Endodermal cell (in vitro differentiated cells): ENCODE measurements around the gene TEC. TPM values are rescaled to one million over a fixed set of nuclear protein-coding genes. Genes with fewer than 3 reads are reported as not detected.
"Not testable (repeated sequence)": the region's sequence is repeated elsewhere in the genome, so short reads cannot be mapped to it uniquely, and the experiment has no call there.

Source experiments
- DNase-seq: peaks from one replicate; pipeline ENCODE4 v3.0.0-alpha.2; 2017
- H3K27ac ChIP-seq: 2 replicates; pipeline ENCODE4 v1.5.1; 2013; ENCODE audit warnings: mild to moderate bottlenecking, low read depth, low read length, moderate library complexity
- H3K27me3 ChIP-seq: 2 replicates; pipeline ENCODE4 v1.6.1; 2013; ENCODE audit warnings: mild to moderate bottlenecking, low read length, moderate library complexity; ENCODE audit not compliant: insufficient read depth, control insufficient read depth, poor library complexity, severe bottlenecking
- H3K36me3 ChIP-seq: 2 replicates; pipeline ENCODE4 v1.7.0; 2013; ENCODE audit warnings: mild to moderate bottlenecking, low read length, moderate library complexity; ENCODE audit not compliant: control insufficient read depth, insufficient read depth
- H3K4me1 ChIP-seq: one replicate; pipeline ENCODE4 v1.7.0; 2013; ENCODE audit warnings: low read length; ENCODE audit not compliant: control insufficient read depth, insufficient read depth
- H3K4me3 ChIP-seq: 2 replicates; pipeline ENCODE4 v1.5.1; 2013; ENCODE audit warnings: mild to moderate bottlenecking, low read length, moderate library complexity
- H3K9ac ChIP-seq: 2 replicates; pipeline ENCODE4 v1.6.1; 2013; ENCODE audit warnings: mild to moderate bottlenecking, low read length, moderate library complexity; ENCODE audit not compliant: poor library complexity, severe bottlenecking; ENCODE audit errors: extremely low read depth
- H3K9me3 ChIP-seq: 2 replicates; pipeline ENCODE4 v1.6.1; 2013; ENCODE audit warnings: mild to moderate bottlenecking, low read length, moderate library complexity; ENCODE audit not compliant: control insufficient read depth
- H3K27ac Mint-ChIP-seq: 2 replicates; pipeline ENCODE4 v1.8.0; 2020; ENCODE audit warnings: mixed read lengths
- H3K27me3 Mint-ChIP-seq: 2 replicates; pipeline ENCODE4 v1.8.0; 2021; ENCODE audit warnings: mild to moderate bottlenecking, mixed read lengths; ENCODE audit not compliant: insufficient read depth
- H3K36me3 Mint-ChIP-seq: 2 replicates; pipeline ENCODE4 v1.8.0; 2020; ENCODE audit warnings: low read depth, mixed read lengths
- H3K4me1 Mint-ChIP-seq: 2 replicates; pipeline ENCODE4 v1.8.0; 2020; ENCODE audit warnings: mixed read lengths
- H3K4me3 Mint-ChIP-seq: 2 replicates; pipeline ENCODE4 v1.8.0; 2020; ENCODE audit warnings: mild to moderate bottlenecking, moderate library complexity, mixed read lengths
- H3K9me3 Mint-ChIP-seq: 2 replicates; pipeline ENCODE4 v1.8.0; 2020; ENCODE audit warnings: mild to moderate bottlenecking, mixed read lengths
- WGBS, 2 experiments: methylation state at CpG; one replicate each; pipeline versions ENCODE4 v1.1.5 to v1.1.7; 2013; ENCODE audit warnings: missing lambda C conversion rate in 2 of 2, mixed read lengths in 1 of 2; ENCODE audit not compliant: insufficient coverage in 1 of 2, insufficient read length in 1 of 2; 5-methylcytosine and 5-hydroxymethylcytosine counted together
- total RNA-seq, 2 donors: library from RNA; stranded (reverse); fragmentation: NEBNext Ultra II Directional in 1 of 2; extraction: Animal tissue kit (Norgen Biotek cat#: 25700) in 1 of 2; gene quantifications; 2 replicates in 1 of 2; 3 replicates in 1 of 2; pipeline ENCODE4 v1.2.1, GENCODE V29; 2021
- TF ChIP-seq, protein P1 (sequence below): fragments of 200-600 bp; sonication (generic); conservative IDR thresholded peaks from 2 replicates; pipeline ENCODE4 v1.5.0; 2021; ENCODE audit warnings: antibody characterized with exemption, mild to moderate bottlenecking

Gene TEC
- total RNA-seq, 2 donors from 2014 or later, result 3.8 to 5.4 TPM

- H3K9me3 Mint-ChIP-seq, result no peaks in the 10 kb centered on the region
- Histone ChIP-seq H3K27ac (no peak overlapping the region), H3K9me3 (no peaks in the 10 kb centered on the region), H3K9ac (no peak overlapping the region), H3K36me3 (no peaks in the 10 kb centered on the region), H3K27me3 (no peaks in the 10 kb centered on the region), H3K4me3 (no peak overlapping the region), H3K4me1 (no peaks in the 10 kb centered on the region)
- no peaks in the 10 kb centered on the region for H3K4me1 Mint-ChIP-seq
- no peak for DNase-seq
- no peak overlapping the region for H3K27ac Mint-ChIP-seq
- no peaks in the 10 kb centered on the region for H3K27me3 Mint-ChIP-seq
- H3K36me3 Mint-ChIP-seq, result no peaks in the 10 kb centered on the region
- WGBS, 2 experiments, result 80 to 94% methylated on average over 2 of the region's 2 CpGs
- H3K4me3 Mint-ChIP-seq, result no peak overlapping the region
- TF ChIP-seq, protein P1, sequence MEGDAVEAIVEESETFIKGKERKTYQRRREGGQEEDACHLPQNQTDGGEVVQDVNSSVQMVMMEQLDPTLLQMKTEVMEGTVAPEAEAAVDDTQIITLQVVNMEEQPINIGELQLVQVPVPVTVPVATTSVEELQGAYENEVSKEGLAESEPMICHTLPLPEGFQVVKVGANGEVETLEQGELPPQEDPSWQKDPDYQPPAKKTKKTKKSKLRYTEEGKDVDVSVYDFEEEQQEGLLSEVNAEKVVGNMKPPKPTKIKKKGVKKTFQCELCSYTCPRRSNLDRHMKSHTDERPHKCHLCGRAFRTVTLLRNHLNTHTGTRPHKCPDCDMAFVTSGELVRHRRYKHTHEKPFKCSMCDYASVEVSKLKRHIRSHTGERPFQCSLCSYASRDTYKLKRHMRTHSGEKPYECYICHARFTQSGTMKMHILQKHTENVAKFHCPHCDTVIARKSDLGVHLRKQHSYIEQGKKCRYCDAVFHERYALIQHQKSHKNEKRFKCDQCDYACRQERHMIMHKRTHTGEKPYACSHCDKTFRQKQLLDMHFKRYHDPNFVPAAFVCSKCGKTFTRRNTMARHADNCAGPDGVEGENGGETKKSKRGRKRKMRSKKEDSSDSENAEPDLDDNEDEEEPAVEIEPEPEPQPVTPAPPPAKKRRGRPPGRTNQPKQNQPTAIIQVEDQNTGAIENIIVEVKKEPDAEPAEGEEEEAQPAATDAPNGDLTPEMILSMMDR, result no peak
These were observed 47.1 kb downstream of the TEC start for GRCh38 chr4:48222491-48222890.

DNA sequence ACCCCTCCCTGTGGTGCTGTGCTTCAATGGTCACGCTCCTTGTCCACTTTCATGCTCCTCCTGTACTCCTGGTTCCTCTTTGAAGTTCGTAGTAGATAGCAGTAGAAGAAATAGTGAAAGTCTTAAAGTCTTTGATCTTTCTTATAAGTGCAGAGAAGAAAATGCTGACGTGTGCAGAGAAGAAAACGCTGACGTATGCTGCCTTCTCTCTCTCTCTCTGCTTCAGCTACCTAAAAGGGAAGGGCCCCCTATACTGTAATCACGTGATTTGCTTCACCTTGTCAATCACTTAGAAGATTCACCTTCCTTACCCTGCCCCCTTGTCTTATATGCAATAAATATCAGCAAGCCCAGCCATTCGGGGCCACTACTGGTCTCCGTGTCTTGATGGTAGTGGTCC is 50.2 kb downstream of the TEC start:
- H3K4me1 ChIP-seq, H3K27ac ChIP-seq, H3K27ac Mint-ChIP-seq, H3K27me3 Mint-ChIP-seq, H3K4me3 ChIP-seq, H3K36me3 ChIP-seq, H3K9ac ChIP-seq, H3K27me3 ChIP-seq, H3K9me3 Mint-ChIP-seq, H3K4me1 Mint-ChIP-seq, H3K36me3 Mint-ChIP-seq, DNase-seq, H3K9me3 ChIP-seq, H3K4me3 Mint-ChIP-seq: not testable (repeated sequence)
- 93 to 97% methylated on average over 3 to 7 of the region's 8 CpGs for WGBS, 2 experiments

DNA sequence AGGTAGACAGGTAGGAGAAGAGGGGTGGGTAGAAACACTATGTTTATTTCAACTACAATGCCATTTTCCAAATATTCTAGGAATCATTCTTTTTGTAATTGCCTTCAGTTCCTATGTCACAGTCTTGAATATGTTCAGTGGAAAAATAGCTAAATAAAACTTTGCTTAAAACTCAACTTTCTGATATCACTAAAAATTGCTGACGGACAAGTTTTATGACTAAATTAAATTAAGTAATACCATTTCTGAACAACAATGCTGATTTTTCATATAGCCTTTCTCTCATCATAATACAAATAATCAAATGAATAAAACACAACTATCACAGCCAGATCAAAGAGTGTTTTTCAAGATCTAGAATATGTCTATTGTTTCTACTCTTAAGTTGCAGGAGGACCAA is 53.1 kb downstream of the TEC start:
- H3K27me3 Mint-ChIP-seq, result no peaks in the 10 kb centered on the region
- Histone ChIP-seq H3K27ac (no peak overlapping the region), H3K4me1 (no peaks in the 10 kb centered on the region), H3K36me3 (no peaks in the 10 kb centered on the region), H3K9me3 (no peaks in the 10 kb centered on the region), H3K9ac (no peak overlapping the region), H3K4me3 (no peak overlapping the region), H3K27me3 (no peaks in the 10 kb centered on the region)
- H3K27ac Mint-ChIP-seq, result no peak overlapping the region
- whole genome bisulfite sequencing, 2 experiments, result 100% methylated on average over 1 of the region's 1 CpG; no CpG with 5 or more reads in 1 of the 2 experiments
- H3K4me1 Mint-ChIP-seq, result no peaks in the 10 kb centered on the region
- H3K36me3 Mint-ChIP-seq, result no peaks in the 10 kb centered on the region
- no peak for DNase-seq
- H3K9me3 Mint-ChIP-seq, result no peaks in the 10 kb centered on the region
- H3K4me3 Mint-ChIP-seq, result no peak overlapping the region
- TF ChIP-seq, protein P1, result no peak

DNA sequence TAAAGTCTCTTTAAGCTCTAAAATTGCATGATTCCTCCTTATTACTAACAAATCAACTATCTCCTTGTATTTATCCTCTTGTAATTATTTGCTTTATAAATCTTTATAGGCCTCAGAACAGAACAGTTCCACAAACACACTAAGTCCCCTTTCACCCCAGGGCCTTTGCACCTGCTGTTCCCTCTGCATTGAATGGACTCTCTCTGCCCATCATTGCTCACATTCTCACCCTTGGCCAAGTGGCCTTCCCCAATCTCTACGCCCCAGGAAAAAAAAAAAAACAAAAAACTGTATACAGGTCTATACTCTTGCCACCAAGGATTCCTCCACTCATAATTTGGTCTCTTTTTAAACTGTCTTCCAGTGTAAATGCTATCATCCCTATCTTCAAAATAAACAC is 53.7 kb downstream of the TEC start:
- 96 to 100% methylated on average over 1 of the region's 1 CpG for WGBS, 2 experiments
- TF ChIP-seq, protein P1, result no peak
- Histone ChIP-seq H3K4me3 (no peak overlapping the region), H3K27ac (no peak overlapping the region), H3K9ac (no peak overlapping the region), H3K4me1 (no peaks in the 10 kb centered on the region), H3K36me3 (no peaks in the 10 kb centered on the region), H3K9me3 (no peaks in the 10 kb centered on the region), H3K27me3 (no peaks in the 10 kb centered on the region)
- no peaks in the 10 kb centered on the region for H3K27me3 Mint-ChIP-seq
- no peaks in the 10 kb centered on the region for H3K36me3 Mint-ChIP-seq
- no peak for DNase-seq
- no peak overlapping the region for H3K4me3 Mint-ChIP-seq
- H3K4me1 Mint-ChIP-seq, result no peaks in the 10 kb centered on the region
- H3K27ac Mint-ChIP-seq, result no peak overlapping the region
- H3K9me3 Mint-ChIP-seq, result no peaks in the 10 kb centered on the region
